OCI-LY7 (cell line): ENCODE measurements around the gene GNG7.

Experiments used
- CTCF ChIP-seq: fragments of 200-600 bp; sonication (generic); conservative IDR thresholded peaks from 2 replicates; pipeline ENCODE4 v1.5.1; 2014; ENCODE audit warnings: mild to moderate bottlenecking, antibody characterized with exemption, low read length, moderate library complexity, mixed read lengths
- EZH2phosphoT487 ChIP-seq: fragments of 200-600 bp; sonication (generic); IDR thresholded peaks from 2 replicates; pipeline ENCODE4 v1.6.1; 2018; ENCODE audit warnings: low read depth, borderline replicate concordance, mild to moderate bottlenecking, mixed run types, antibody characterized with exemption, low read length, moderate library complexity, mixed read lengths

- TF ChIP-seq EZH2phosphoT487 (no peak), CTCF (no peak)
Observed at GRCh38 chr19:2491130-2491801, 211.2 kb downstream of the GNG7 start.
